Measurements from ENCODE around the gene MPST. TPM values are rescaled to one million over a fixed set of nuclear protein-coding genes. Genes with fewer than 3 reads are reported as not detected.
"Not testable (repeated sequence)": the region's sequence is repeated elsewhere in the genome, so short reads cannot be mapped to it uniquely, and the experiment has no call there.

The MPST gene
- polyA plus RNA-seq, 1 donor (not counting 4 experiments of a cell fraction or from before 2014, with no cell fraction given), result 23.5 TPM

DNA sequence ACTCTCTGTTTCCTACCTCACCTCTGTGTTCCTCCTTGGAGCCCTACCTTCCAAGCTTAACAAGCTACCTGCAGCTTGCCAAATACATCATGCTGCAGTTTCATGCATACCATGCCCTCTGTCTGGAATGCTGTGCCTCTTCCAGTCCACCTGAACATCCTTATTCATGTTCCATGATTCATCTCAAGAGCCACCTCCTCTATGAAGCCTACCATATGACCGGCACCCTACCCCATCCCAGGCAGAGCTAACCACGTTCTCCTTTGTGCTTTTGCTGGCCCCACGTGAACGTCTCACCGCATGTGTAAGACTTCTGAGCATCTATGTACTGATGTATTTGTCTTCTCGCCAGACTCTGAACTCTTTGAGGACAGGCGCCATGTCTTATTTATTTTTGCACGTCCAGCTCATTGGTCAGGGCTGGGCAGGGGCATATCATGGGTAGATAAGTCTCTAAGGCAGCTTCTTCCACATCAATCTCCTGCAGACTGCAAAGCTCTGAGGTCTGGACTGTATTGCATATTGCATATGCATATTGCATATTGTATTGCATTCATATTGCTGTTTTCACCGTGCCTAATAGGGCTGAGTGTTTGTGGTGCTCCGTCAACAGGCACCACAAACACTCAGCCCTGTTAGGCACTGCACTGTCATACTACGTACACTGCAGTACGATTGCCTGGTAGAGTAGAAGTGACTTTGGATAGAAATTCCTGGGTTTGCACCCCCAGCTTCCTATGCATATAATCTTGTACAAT is 31.3 kb upstream of the MPST start:
- dilution Hi-C loops (cut with MboI; ENCODE audit: extremely low pct_ligation_motif_present, low sequenced_read_pairs), result no loop called here
- no peak overlapping the region for H3K4me3 ChIP-seq (ENCODE audit: control insufficient read depth in 2 of 3, extremely low read depth in 1 of 3, insufficient read depth in 2 of 3, low read depth in 1 of 3, low read length in 3 of 3)
- FAIRE-seq (no peak), DNase-seq (ENCODE audit: low read depth, low spot score) (no peak)
- no peaks in the 10 kb centered on the region for H3K79me2 ChIP-seq (ENCODE audit: control insufficient read depth, insufficient read depth, low read length)
- H3K27me3 ChIP-seq (ENCODE audit: control insufficient read depth, extremely low read depth, insufficient read depth, low read length), result peaks cover 4% of the 10 kb centered on the region
- no peak overlapping the region for H2AFZ ChIP-seq (ENCODE audit: control insufficient read depth, low read length)
- H3K4me1 ChIP-seq (ENCODE audit: control insufficient read depth, extremely low read depth, insufficient read depth, low read length), result no peaks in the 10 kb centered on the region
- no peaks in the 10 kb centered on the region for H4K20me1 ChIP-seq (ENCODE audit: control insufficient read depth, extremely low read depth, insufficient read depth, low read length)
- H3K9me1 ChIP-seq (ENCODE audit: control insufficient read depth, extremely low read depth, insufficient read depth, low read length), result no peaks in the 10 kb centered on the region
- no peak overlapping the region for H3K4me2 ChIP-seq (ENCODE audit: control insufficient read depth, extremely low read depth, insufficient read depth, low read depth, low read length)
- TF ChIP-seq EZH2 (IDR thresholded peaks at IDR 0.05; ENCODE audit: low read length), result no peak
- TF ChIP-seq, protein P1, sequence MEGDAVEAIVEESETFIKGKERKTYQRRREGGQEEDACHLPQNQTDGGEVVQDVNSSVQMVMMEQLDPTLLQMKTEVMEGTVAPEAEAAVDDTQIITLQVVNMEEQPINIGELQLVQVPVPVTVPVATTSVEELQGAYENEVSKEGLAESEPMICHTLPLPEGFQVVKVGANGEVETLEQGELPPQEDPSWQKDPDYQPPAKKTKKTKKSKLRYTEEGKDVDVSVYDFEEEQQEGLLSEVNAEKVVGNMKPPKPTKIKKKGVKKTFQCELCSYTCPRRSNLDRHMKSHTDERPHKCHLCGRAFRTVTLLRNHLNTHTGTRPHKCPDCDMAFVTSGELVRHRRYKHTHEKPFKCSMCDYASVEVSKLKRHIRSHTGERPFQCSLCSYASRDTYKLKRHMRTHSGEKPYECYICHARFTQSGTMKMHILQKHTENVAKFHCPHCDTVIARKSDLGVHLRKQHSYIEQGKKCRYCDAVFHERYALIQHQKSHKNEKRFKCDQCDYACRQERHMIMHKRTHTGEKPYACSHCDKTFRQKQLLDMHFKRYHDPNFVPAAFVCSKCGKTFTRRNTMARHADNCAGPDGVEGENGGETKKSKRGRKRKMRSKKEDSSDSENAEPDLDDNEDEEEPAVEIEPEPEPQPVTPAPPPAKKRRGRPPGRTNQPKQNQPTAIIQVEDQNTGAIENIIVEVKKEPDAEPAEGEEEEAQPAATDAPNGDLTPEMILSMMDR (optimal IDR thresholded peaks at IDR 0.05 in 1 of 3, IDR thresholded peaks at IDR 0.05 in 1 of 3, conservative IDR thresholded peaks at IDR 0.05 in 1 of 3; ENCODE audit: extremely low read depth in 1 of 3, insufficient read depth in 2 of 3, low read length in 3 of 3), result no peak
- H3K36me3 ChIP-seq (ENCODE audit: control insufficient read depth in 2 of 2, extremely low read depth in 1 of 2, insufficient read depth in 2 of 2, low read length in 2 of 2), result no peaks in the 10 kb centered on the region
- H3K9me3 ChIP-seq (ENCODE audit: control insufficient read depth, low read depth, low read length), result peaks cover 3% of the 10 kb centered on the region
- H3K9ac ChIP-seq (ENCODE audit: control insufficient read depth, extremely low read depth, insufficient read depth, low read length), result no peak overlapping the region
- H3K27ac ChIP-seq (ENCODE audit: control insufficient read depth, insufficient read depth, low read length), result no peak overlapping the region

DNA sequence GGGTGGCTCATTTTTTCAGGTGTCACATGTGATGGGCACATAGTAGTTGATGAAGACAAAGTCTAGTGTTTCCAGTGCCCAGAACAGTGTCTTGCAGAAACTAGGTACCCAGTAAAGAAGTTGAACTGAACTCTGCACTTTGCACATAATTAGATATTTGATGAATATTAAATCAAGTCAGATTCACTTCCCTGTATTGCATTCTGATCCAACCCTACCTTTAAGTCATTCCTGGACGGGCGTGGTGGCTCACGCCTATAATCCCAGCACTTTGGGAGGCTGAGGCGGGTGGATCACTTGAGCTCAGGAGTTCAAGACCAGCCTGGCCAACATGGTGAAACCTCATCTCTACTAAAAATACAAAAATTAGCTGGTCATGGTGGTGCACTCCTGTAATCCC is 30.5 kb upstream of the MPST start:
- H3K36me3 ChIP-seq (ENCODE audit: control insufficient read depth in 2 of 2, extremely low read depth in 1 of 2, insufficient read depth in 2 of 2, low read length in 2 of 2); H3K9me1 ChIP-seq (ENCODE audit: control insufficient read depth, extremely low read depth, insufficient read depth, low read length); dilution Hi-C loops (cut with MboI; ENCODE audit: extremely low pct_ligation_motif_present, low sequenced_read_pairs); H3K79me2 ChIP-seq (ENCODE audit: control insufficient read depth, insufficient read depth, low read length); FAIRE-seq; DNase-seq (ENCODE audit: low read depth, low spot score); H3K9ac ChIP-seq (ENCODE audit: control insufficient read depth, extremely low read depth, insufficient read depth, low read length); H3K4me2 ChIP-seq (ENCODE audit: control insufficient read depth, extremely low read depth, insufficient read depth, low read depth, low read length); H3K4me3 ChIP-seq (ENCODE audit: control insufficient read depth in 2 of 3, extremely low read depth in 1 of 3, insufficient read depth in 2 of 3, low read depth in 1 of 3, low read length in 3 of 3); H3K27ac ChIP-seq (ENCODE audit: control insufficient read depth, insufficient read depth, low read length); H3K9me3 ChIP-seq (ENCODE audit: control insufficient read depth, low read depth, low read length); H3K4me1 ChIP-seq (ENCODE audit: control insufficient read depth, extremely low read depth, insufficient read depth, low read length); H2AFZ ChIP-seq (ENCODE audit: control insufficient read depth, low read length); H4K20me1 ChIP-seq (ENCODE audit: control insufficient read depth, extremely low read depth, insufficient read depth, low read length); H3K27me3 ChIP-seq (ENCODE audit: control insufficient read depth, extremely low read depth, insufficient read depth, low read length): not testable (repeated sequence)

DNA sequence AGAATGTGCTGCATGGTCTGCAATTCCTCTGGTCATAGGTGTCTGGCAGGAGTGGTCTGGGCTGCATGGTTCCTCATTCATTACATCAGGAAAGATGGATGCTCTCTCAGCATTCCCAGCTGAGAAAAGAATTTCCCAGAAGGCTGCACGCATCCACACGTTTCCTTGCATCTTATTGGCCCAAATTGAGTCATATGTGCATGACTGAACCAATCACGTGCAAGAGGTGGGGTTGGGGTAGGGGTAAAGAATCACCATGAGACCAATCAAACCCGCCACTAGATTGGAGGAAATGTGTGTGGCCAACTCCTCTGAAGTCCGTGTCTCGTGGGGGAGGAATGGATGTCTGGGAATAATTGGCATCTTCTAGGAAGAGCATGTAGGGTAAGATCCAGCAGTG is 29.1 kb upstream of the MPST start:
- Histone ChIP-seq H3K9me3 (ENCODE audit: control insufficient read depth, low read depth, low read length) (peaks cover 3% of the 10 kb centered on the region), H3K36me3 (ENCODE audit: control insufficient read depth in 2 of 2, extremely low read depth in 1 of 2, insufficient read depth in 2 of 2, low read length in 2 of 2) (no peaks in the 10 kb centered on the region), H3K4me3 (ENCODE audit: control insufficient read depth in 2 of 3, extremely low read depth in 1 of 3, insufficient read depth in 2 of 3, low read depth in 1 of 3, low read length in 3 of 3) (no peak overlapping the region), H3K27ac (ENCODE audit: control insufficient read depth, insufficient read depth, low read length) (no peak overlapping the region), H3K9me1 (ENCODE audit: control insufficient read depth, extremely low read depth, insufficient read depth, low read length) (no peaks in the 10 kb centered on the region), H3K79me2 (ENCODE audit: control insufficient read depth, insufficient read depth, low read length) (no peaks in the 10 kb centered on the region), H2AFZ (ENCODE audit: control insufficient read depth, low read length) (no peak overlapping the region), H3K4me2 (ENCODE audit: control insufficient read depth, extremely low read depth, insufficient read depth, low read depth, low read length) (no peak overlapping the region), H4K20me1 (ENCODE audit: control insufficient read depth, extremely low read depth, insufficient read depth, low read length) (no peaks in the 10 kb centered on the region), H3K4me1 (ENCODE audit: control insufficient read depth, extremely low read depth, insufficient read depth, low read length) (no peaks in the 10 kb centered on the region), H3K9ac (ENCODE audit: control insufficient read depth, extremely low read depth, insufficient read depth, low read length) (no peak overlapping the region), H3K27me3 (ENCODE audit: control insufficient read depth, extremely low read depth, insufficient read depth, low read length) (peaks cover 4% of the 10 kb centered on the region)
- DNase-seq (ENCODE audit: low read depth, low spot score) (no peak), FAIRE-seq (no peak)
- dilution Hi-C loops (cut with MboI; ENCODE audit: extremely low pct_ligation_motif_present, low sequenced_read_pairs), result no loop called here
- TF ChIP-seq, protein P1 (optimal IDR thresholded peaks at IDR 0.05 in 1 of 3, IDR thresholded peaks at IDR 0.05 in 1 of 3, conservative IDR thresholded peaks at IDR 0.05 in 1 of 3; ENCODE audit: extremely low read depth in 1 of 3, insufficient read depth in 2 of 3, low read length in 3 of 3), result no peak

Measured in keratinocyte (primary cell).